NCI-H2081 (cell line): ENCODE measurements around the gene SLC17A2.
"Not testable (repeated sequence)": the region's sequence is repeated elsewhere in the genome, so short reads cannot be mapped to it uniquely, and the experiment has no call there.

Experiments
- DNase-seq, 2 experiments: peaks; one replicate each; lab custom pipeline; 2025; lab: John Stamatoyannopoulos, UW

Gene SLC17A2

DNA sequence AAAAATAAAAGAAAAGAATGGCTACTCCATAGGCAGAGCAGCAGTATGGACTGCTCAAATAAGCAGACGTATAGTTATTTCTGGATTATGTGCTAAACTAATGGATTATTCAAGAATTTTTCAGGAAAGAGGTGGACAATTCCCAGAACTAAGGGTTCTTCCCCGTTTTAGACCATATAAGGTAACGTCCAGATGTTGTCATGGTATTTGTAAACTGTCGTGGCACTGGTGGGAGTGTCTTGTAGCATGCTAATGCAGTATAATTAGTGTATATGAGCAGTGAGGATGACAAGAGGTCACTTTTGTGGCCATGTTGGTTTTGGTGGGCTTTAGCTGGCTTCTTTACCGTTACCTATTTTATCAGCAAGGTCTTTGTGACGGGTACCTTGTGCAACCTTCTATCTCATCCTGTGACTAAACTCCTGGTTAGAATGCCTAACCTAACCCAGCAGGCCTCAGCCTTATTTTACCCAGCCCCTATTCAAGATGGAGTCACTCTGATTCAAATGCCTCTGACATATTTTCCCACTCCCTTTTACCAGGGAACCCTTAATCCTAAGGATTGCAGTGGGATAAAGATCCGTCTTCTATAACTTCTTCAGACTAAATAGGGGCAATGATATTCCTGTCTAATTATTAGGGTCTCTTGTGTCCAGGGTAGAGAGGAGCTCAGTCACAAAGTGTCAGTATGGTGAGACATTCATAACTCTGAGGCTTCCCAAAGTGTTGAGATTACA, 21.0 kb upstream of the SLC17A2 start:
- DNase-seq, result no peak

GRCh38 chr6:25950297-25950696, 19.8 kb upstream of the SLC17A2 start:
- DNase-seq, result no peak

- DNase-seq, result no peak
These were observed 19.2 kb upstream of the SLC17A2 start for GRCh38 chr6:25949695-25950094.

DNA sequence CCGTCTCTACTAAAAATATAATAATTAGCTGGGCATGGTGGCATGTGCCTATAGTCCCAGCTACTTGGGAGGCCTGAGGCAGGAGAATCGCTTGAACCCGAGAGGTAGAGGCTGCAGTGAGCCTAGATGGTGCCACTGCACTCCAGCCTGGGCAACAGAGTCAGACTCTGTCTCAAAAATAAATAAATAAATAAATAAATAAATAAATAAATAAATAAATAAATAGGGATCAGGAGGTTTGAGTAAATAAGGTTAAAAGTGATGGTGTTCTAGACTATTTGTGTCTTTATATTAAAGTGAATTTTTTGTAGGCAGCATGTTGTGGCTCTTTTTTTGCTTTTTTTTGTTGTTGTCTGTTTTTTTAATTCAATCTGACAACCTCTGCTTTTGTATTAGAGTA, 17.0 kb upstream of the SLC17A2 start:
- not testable (repeated sequence) for DNase-seq

GRCh38 chr6:25946631-25947030, 16.1 kb upstream of the SLC17A2 start:
- no peak for DNase-seq

DNA sequence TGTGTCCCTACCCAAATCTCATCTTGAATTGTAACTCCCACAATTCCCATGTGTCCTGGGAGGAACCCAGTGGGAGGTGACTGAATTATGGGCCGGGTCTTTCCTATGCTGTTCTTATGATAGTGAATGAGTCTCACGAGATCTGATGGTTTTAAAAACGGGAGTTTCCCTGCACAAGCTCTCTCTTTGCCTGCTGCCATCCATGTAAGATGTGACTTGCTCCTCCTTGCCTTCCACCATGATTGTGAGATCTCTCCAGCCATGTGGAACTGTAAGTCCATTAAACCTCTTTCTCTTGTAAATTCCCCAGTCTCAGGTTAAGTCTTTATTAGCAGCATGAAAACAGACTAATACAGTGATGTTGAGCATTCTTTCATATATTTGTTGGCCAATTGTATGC, 15.2 kb upstream of the SLC17A2 start:
- not testable (repeated sequence) for DNase-seq

DNA sequence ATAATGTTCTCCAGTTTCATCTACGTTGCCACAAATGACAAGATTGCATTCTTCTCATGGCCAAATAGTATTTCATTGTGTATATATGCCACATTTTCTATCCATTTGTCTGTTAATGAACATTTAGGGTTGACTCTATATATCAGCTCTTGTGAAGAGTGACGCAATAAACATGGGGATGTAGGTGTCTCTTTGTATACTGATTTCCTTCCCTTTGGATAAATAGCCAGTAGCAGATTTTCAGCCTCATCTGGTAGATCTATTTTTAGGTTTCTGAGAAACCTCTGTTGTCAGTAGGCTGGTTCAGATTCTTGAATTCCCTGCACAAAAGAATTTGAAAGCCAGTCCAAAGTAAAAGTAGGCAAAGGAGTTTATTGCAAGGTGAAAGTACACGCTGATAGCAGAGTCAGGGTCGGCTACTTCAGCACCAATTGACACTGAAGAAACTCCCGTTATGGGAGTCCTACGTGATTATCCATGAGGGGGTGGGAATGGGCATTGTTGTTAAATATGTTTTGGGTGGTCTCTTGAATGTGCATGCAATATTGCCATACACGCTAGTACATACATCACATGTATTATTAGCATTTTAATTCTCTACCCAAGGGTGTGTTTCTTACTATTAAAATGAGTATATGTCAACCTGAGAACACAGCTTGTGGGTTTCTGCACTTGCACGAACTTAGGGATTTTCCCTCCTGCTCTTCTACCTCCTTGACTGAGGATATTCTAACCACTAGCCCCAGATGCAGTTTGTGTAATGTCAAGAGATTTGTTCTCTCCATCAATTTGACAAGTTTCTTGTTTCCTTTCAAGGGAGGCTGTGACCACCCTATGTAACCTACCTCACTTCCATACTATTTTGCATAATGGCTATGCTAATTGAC, 14.4 kb upstream of the SLC17A2 start:
- no peak for DNase-seq

- no peak for DNase-seq
These were observed 13.4 kb upstream of the SLC17A2 start for GRCh38 chr6:25943887-25944286.

DNA sequence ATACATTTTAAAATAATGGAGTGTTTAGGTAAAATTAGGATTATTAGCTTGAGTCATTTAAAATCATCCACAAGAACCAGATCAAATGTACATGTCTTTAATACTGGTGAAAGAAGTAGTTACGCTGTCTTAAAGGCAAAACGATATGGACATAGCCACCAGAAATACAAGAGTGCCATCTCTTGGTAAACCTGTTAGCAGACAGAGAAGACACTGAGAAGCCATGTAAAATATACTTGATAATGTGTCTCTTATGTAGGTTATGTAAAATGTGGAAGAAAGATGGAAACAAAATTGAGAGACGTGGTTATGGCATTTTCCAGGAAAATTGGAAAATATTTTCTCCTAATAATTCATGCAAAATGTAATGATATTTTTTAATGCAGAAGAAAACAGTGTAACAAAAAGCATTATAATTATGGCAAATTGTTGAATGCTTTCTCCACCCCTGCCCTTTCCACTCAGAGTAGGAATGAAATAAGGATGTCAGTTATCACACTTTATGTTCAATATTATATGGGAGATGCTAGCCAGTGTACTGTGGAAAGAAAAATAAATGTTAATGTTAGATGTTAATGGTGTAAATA, 12.2 kb upstream of the SLC17A2 start:
- DNase-seq, result peak; percentile 1 to 44

- no peak for DNase-seq
These were observed 9.1 kb upstream of the SLC17A2 start for GRCh38 chr6:25939593-25939992.

DNA sequence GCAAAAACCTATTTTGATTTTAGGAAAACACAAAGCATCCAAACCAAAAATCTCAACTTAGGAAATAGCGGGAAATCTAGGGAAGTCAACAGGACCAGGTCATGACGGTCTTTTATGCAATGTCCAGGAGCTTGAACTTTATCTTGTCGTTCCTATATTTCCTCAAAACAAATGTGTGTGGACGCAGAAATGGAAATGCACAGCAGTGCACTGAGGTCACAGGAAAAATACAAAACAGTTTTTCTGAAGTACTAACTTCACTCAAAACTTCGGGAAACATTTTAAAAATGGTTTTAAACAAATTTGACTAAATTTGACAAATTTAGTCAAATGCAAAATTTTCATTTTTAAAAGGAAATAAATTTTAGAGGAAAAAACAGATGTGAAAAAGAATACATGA, 5.5 kb upstream of the SLC17A2 start:
- no peak for DNase-seq

DNA sequence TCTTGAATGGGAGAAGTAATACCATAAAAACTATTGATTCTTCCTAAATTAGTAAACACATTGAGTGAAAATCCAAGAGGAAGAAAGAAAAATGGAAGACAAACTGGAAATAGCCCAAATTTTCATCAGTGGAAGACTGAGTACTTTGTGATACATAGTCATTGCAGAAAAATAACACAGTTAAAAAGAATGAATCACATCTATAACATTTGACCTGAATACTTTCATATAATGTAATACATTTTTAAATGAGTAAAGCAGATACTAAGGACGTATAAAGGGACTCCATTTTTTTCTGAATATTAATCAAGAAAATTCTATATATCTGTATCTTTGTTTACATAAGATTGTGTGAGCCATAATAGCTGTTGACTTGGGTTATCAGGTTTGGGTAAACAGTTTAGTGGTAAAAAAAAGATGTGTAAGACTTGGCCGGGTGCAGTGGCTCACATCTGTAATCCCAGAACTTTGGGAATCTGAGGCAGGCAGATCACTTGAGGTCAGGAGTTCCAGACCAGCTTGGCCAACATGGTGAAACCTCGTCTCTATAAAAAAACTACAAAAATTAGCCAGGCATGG, 4.3 kb upstream of the SLC17A2 start:
- no peak for DNase-seq

GRCh38 chr6:25934156-25934555, 3.7 kb upstream of the SLC17A2 start:
- DNase-seq, result no peak

- DNase-seq, result no peak
These were observed 869 bp upstream of the SLC17A2 start for GRCh38 chr6:25931411-25931709.

DNA sequence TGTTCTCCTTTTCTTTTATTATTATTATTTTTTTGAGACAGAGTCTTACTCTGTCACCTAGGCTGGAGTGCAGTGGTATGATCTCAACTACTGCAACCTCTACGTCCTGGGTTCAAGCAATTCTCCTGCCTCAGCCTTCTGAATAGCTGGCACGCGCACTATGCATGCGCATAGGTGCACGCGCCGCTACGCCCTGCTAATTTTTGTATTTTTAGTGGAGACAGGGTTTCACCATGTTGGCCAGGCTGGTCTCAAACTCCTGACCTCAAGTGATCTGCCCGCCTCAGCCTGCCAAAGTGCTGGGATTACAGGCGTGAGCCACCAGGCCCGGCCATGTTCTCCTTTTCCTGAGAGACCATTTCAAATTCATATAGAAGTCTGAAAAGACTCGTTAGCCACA, 706 bp downstream of the SLC17A2 start:
- DNase-seq, result not testable (repeated sequence)

DNA sequence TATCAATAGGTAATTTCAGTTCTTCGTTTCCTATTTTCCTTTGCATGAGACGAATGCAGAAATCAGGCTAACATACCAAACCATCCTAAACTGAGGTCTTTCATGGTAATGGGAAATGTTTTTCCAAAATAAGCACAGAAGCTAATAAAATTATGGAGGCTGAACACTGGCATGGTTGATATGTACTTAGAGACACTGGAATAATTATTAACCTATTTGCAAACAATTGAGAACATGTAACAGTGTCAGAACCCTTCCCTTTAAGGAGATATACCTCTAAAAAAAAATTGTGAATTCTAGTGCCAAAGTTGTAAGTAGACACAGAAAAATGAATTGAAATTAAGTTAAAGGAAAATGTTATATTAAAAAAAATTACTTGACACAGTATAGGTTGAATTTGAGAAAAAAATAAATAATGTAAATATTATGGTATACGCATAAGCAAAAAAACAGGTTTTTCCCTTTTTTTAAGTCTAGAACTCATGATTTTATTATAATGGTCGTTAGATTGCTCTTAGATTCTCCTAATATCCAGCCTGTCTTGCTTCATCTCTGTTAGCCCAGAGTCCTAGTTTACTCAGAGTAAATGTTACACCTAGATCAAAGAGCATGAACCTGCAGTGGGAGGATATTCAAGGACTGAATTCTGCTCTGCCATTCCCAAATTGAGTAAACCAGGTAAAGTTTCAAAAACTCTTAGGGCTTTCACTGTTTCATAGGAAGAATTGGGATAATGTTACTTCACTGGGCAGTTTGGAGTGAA, 1.7 kb downstream of the SLC17A2 start:
- no peak for DNase-seq

DNA sequence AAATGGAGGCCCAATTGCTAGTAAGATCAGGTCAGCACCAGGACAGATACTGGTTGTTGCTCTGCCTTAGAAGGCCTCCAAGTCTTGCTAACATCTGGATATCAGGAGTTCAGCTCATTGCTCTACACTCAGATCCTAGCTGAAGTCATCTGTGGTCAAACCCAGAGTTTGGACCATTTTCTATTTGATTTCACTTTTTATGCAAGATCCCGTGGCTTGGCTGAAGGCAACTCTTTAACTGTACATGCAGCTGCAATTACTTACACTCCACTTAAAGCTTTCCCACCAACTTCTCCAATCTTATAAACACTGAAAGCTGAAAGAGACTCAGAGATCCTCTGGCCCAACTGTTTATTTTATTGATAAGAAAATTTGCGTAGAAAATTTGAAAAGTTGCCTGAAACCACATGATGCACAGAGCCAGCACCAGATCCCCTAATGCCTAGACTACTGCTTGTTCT, 2.7 kb downstream of the SLC17A2 start:
- no peak for DNase-seq

DNA sequence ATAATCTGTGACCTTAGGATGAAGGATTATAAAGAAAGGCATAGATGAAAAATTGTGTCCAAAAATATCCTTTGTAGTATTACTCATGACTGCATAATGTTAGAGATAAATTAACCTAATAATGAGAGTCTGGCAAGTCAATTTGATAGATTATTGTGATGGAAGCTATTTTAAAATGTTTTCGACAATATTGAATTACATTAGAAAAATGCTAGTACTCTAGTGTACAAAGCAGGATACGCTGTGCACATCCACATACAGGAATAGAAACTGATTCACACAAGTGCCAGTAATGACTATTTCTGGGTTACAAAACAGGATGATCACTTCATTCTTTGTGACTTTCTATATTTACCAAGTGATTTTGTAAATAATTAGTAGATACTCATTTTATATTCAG, 3.3 kb downstream of the SLC17A2 start:
- no peak for DNase-seq

GRCh38 chr6:25925876-25926275, 4.6 kb downstream of the SLC17A2 start:
- DNase-seq, result no peak

- DNase-seq, result no peak
These were observed 8.2 kb downstream of the SLC17A2 start for GRCh38 chr6:25922301-25922700.

DNA sequence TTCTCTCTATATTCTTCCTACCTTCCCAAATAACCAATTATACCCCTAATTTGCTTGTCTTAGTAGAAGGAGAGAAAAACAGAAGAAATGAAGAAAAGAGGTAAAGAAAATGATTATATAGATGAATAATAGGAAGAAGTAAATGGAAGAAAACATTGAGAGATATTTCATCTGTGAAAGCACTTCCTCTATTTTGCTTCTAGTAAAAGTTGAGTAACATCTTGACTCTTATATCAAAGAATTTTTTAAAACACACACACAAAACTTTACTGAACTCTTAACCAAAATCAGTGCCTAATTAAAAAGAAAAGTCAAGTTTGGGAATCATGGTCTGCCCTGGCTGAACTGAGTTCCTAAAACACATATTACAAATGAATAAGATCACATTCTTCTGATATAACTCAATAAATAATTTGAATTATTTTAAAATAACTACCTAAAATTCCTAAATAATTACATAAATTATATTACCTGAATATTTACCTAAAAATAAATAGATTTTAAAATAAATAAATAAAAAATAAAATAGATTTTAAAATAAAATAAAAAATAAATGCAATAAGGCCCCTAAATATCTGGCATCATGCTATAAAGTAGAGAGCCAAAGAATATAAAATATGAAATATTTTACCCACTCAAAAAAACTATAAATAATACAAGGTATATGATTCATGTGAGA, 8.8 kb downstream of the SLC17A2 start:
- no peak for DNase-seq
